Measurements from ENCODE around the gene GFOD1. TPM values are rescaled to one million over a fixed set of nuclear protein-coding genes. Genes with fewer than 3 reads are reported as not detected.

The GFOD1 gene
- total RNA-seq, 1 experiment from 2014 or later, result 6.1 TPM

- H4K5ac ChIP-seq (ENCODE audit: insufficient read length, low read depth, low read length), result no peak overlapping the region
- H3K18ac ChIP-seq (ENCODE audit: insufficient read length, low read depth, low read length), result no peak overlapping the region
- no peak overlapping the region for H4K91ac ChIP-seq (ENCODE audit: insufficient read length, low read depth, low read length)
- H3K14ac ChIP-seq (ENCODE audit: insufficient read depth, low read length), result no peak overlapping the region
- H3K4ac ChIP-seq (ENCODE audit: low read depth, low read length), result no peak overlapping the region
- H2AFZ ChIP-seq (ENCODE audit: low read length), result no peak overlapping the region
- H3T11ph ChIP-seq (ENCODE audit: low read length), result no peak overlapping the region
- no CpG with 5 or more reads among the region's 39 CpGs for WGBS (ENCODE audit: extremely low coverage, insufficient read length, low lambda C conversion rate)
- H2BK5ac ChIP-seq (ENCODE audit: insufficient read length, low read length), result no peak overlapping the region
- H3K79me2 ChIP-seq (ENCODE audit: insufficient read depth, low read length), result no peaks in the 10 kb centered on the region
- H3K9me3 Mint-ChIP-seq, result no peaks in the 10 kb centered on the region
- no peaks in the 10 kb centered on the region for H3K27me3 ChIP-seq (ENCODE audit: insufficient read depth, low read length)
- no peak overlapping the region for H2BK120ac ChIP-seq (ENCODE audit: low read depth, low read length, poor library complexity, severe bottlenecking)
- DNase-seq, result no peak
- H3K23me2 ChIP-seq (ENCODE audit: insufficient read length, low read depth, low read length, poor library complexity, severe bottlenecking), result no peaks in the 10 kb centered on the region
- H2BK20ac ChIP-seq (ENCODE audit: low read depth, low read length, poor library complexity, severe bottlenecking), result no peak overlapping the region
- no peak overlapping the region for H2BK15ac ChIP-seq (ENCODE audit: low read depth, low read length)
- no peak overlapping the region for H3K4me2 ChIP-seq (ENCODE audit: insufficient read depth, insufficient read length, low read length)
- H3K9ac ChIP-seq (ENCODE audit: extremely low read depth, insufficient read length, low read length), result no peak overlapping the region
- peaks cover 10% of the 10 kb centered on the region; the same call in 1 of the 2 replicates for H3K4me1 ChIP-seq (ENCODE audit: insufficient read depth, low read length)
- no peaks in the 10 kb centered on the region for H4K20me1 ChIP-seq (ENCODE audit: control insufficient read depth, insufficient read depth, insufficient read length)
- no peak overlapping the region for H3K56ac ChIP-seq (ENCODE audit: insufficient read length, low read depth, low read length)
- no peak overlapping the region for H4K8ac ChIP-seq (replicated peaks; ENCODE audit: insufficient read length, low read depth, low read length)
- H3K36me3 Mint-ChIP-seq (ENCODE audit: insufficient read depth in 1 of 3, low read depth in 3 of 3), result peaks cover 0 to 5% (median 2%) of the 10 kb centered on the region in 3 experiments; a peak in 1 of 7 replicates
- H3K79me1 ChIP-seq (ENCODE audit: insufficient read depth, low read depth, low read length, poor library complexity, severe bottlenecking), result no peaks in the 10 kb centered on the region
- no peak overlapping the region for H3K27ac Mint-ChIP-seq
- no peaks in the 10 kb centered on the region for H3K27me3 Mint-ChIP-seq (ENCODE audit: low read depth)
- TF ChIP-seq CTCF (conservative IDR thresholded peaks at IDR 0.05), result no peak
- no peak overlapping the region for H2AK5ac ChIP-seq (ENCODE audit: insufficient read length, low read length)
- H3K23ac ChIP-seq (ENCODE audit: insufficient read length, low read depth, low read length), result no peak overlapping the region
- H3K4me1 Mint-ChIP-seq, result peaks cover 14 to 21% of the 10 kb centered on the region in 2 experiments
- H2BK12ac ChIP-seq (ENCODE audit: insufficient read length, low read depth, low read length), result no peak overlapping the region
- no peaks in the 10 kb centered on the region for H3K9me3 ChIP-seq (ENCODE audit: control insufficient read depth, low read depth, low read length)
- H3K27ac ChIP-seq (ENCODE audit: insufficient read length, low read depth, low read length), result no peak overlapping the region
- H3K4me3 Mint-ChIP-seq, result no peak overlapping the region
These were observed 122.1 kb downstream of the GFOD1 start for GRCh38 chr6:13365320-13365719.
